Stimulated activated CD4-positive, alpha-beta T cell treated with anti-CD3 and anti-CD28 coated beads, TNF-alpha, amount 100 ng/mL, for 48 hours (primary cell): Measurements from ENCODE around the gene MKLN1.

Source experiments
- DNase-seq, 3 donors: peaks; one replicate each; pipeline ENCODE4 v3.0.0-alpha.2; 2020; ENCODE audit warnings: low read depth in 3 of 3

MKLN1 gene

DNA sequence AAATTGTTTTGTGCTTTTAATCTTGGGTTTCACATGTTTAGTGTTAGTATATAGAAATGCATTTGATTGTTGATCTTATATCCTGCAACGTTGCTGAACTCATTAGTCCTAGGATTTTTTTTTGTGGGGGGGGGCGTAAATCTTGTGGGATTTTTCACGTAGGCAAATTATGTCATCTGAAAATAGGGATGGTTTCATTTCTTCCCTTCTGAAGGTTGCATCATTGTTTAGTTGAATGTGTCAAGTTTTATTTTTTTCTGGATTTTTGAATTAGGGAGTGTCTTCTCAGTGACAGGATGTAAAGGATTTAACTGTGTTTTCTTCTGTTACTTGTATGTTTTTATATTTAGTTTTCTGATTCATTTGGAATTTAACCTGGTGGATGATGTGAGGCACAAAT is 26.7 kb downstream of the MKLN1 start:
- DNase-seq: no peak

DNA sequence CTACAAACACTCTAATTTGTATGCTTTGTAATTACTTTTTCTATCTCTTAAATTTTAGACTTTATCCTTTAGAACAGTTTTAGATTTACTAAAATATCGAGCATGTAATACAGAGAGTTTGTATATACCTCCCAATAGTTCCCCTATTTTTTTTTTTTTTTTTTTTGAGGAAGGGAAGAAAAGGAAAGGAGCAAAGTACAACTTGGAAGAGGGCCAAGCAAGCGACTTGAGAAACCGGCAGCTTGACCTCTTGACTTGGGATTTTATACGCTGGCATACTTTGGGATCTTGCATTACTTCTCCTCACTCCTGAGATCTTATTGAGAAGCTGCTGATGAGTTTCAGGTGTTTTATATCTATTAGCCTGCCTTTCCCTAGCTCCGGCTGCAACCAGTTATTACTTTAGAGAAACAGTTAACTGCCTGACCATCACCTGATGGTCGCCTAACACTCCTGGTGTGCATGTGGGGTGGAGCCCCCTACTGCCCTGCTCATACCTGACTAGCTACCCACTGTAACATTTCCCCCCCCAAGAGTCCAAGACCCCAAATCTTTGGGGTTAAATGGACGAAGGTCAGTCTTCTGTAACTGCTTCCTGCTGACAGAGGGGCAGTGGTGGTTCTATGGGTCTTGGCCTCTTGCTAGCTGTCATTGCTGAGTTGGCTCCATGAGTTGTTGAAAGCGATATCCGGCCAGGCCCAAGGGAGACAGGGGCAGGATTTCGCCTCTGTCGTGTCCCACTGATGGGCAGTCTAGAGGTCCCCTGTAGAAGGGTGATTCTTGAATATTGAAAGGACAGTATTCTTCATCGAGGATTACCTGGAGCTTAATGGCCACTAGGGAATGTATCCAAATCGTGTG is 28.5 kb downstream of the MKLN1 start:
- DNase-seq: no peak

DNA sequence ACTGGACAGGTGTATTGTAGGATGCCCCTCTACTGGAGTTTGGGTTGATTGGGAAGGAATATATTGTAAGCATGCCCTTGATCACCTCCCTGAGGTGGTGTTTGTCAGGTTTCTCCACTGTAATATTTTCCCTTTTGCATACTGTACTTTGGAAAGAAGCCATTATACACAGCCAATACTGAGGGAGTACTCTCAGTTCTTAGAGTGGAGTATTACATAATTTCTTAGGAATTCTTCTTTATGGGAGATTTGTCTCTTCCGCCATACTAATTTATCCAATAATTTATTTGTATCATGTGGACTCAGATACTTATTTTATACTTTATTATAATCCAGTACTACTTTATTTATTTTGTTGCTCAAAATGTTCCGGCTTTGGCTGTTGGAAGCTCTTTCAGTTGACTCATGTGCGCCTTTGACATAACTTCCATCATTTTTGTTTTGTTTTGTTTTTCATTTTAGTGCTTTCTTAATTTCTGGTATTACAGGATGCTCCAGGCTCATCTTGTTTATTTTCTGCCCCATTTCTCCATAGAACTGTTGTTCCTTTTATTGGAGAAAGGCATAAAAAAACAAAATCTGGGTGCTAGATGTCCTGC is 29.7 kb downstream of the MKLN1 start:
- no peak for DNase-seq

DNA sequence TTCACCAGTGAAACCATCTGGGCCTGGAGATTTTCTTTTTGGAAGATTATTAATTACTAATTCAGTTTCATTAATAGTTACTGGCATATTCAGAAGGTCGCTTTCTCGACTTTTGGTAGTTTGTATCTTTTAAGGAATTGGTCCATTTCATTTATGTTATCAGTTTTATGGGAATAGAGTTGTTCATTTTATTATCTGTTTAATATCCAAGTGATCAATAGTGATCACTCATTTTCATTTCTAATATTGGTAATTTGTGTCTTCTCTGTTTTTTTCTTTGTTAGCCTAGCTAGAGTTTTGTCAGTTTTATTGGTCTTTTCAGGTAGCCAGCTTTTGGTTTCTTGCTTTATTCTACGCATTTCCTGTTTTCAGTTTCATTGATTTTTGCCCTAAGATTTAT is 31.0 kb downstream of the MKLN1 start:
- no peak for DNase-seq

DNA sequence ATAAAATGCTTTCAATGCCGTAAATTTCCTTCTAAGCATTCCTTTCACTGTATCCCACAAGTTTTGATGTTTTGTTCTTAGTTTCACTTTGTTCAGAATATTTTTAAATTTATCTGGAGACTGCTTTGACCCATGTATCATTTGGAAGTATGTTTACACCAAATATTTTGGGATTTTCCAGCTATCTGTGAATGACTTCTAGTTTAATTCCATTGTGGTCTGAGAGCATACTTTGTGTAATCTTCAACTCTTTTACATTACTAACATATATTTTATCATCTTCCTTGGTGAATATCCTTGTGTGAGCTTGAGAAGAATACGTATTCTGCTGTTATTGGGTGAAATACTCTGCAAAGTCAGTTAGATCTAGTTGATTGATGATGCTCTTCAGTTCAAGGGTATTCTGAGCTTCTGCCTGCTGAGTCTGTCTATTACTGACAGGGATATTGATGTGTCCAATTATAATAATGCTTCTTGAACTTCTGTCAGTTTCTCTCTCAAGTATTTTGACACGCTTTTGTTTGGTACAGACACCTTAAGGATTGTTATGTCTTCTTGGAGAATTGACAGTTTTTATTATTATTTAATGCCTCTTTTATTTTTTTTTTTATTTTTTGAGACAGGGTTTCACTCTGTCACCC is 31.6 kb downstream of the MKLN1 start:
- DNase-seq: no peak

DNA sequence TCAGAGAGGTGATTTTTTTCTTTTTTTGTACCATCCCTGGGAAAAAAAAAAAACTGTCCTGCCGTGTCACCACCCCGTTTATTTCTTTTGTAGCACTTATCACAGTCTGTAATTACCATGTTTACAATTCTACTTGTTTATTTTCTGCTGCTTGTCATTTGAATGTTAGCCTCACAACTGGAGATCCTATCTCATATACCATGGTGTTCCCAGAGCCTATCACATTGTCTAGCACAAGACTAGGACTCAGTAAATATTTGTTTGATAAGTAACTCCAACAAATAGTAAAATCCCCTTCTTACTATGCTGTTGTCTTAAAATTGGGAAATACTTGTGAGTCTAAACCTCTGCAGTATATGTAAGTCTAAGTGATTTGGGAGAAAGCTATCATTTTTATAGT is 36.0 kb downstream of the MKLN1 start:
- DNase-seq: no peak

DNA sequence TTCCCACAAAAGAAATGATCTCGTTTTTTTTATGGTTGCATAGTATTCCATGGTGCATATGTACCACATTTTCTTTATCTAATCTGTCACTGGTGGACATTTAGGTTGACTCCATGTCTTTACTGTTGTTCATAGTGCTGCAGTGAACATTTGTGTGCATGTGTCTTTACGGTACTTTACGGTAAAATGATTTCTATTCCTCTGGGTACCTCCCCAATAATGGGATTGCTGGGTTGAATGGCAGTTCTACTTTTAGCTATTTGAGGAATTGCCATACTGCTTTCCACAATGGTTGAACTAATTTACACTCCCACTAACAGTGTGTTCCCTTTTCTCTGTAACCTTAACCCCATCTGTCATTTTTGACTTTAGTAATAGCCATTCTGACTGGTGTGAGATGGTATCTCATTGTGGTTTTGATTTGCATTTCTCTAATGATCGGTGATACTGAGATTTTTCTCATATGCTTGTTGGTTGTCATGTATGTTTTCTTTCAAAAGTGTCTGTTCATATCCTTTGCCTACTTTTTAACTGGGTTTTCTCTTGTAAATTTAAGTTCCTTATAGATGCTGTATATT is 37.2 kb downstream of the MKLN1 start:
- no peak for DNase-seq

DNA sequence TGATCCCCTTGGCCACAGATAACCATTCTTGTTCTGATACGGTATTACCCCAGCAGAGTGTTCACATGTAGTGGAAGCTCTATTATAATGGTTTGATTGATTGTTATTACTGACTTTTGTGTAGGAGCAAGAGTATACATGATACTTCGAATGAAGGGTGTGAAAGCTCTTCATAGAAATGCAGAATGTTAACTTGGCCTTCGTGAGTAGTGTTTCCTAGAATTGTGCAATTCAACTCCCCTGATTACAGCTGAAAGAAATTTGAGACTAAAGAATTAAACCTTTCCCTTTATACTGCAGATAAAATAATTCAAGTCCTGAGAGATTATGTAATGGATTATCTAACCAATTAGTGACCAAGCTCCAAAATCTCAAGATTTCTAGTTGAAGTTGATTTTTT is 38.2 kb downstream of the MKLN1 start:
- no peak for DNase-seq

DNA sequence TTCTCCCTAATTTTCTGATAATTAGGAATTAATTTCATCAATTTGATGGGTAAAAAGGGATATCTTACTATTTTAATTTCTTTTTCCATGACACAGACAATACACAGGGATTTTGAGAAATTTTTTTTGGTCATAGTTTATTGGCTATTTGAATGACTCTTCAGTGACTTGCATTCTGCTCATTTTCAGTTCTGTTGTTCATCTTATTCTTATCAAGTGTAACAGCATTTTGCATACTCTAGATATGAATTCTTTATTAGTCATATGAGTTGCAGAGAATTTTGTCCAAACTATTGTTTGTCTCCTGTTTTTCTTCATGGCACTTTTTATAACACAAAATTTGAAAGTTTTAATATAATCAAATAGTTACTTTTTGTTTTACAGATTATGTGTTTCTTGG is 41.7 kb downstream of the MKLN1 start:
- DNase-seq: no peak

DNA sequence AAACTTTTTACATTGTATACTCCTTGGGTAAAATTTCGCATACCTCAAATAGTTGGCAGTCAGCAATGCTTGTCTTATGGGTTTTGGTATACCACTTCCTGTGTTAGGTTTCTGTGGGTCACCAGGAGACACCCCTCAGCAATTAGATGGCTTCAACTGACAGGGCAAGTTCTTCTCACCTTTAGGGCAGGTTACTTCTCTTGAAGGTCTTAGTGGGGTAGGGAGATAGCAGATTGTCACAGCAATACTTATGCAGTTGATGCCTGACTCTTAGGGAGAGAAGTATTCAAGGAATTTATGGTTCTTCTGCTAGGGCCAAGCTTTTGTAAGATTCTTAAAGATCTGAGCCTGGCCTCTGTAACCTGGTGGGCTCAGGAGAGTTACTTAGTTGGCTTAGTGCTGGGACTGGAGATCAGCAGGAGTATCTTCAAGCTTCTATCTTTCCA is 42.9 kb downstream of the MKLN1 start:
- no peak for DNase-seq

DNA sequence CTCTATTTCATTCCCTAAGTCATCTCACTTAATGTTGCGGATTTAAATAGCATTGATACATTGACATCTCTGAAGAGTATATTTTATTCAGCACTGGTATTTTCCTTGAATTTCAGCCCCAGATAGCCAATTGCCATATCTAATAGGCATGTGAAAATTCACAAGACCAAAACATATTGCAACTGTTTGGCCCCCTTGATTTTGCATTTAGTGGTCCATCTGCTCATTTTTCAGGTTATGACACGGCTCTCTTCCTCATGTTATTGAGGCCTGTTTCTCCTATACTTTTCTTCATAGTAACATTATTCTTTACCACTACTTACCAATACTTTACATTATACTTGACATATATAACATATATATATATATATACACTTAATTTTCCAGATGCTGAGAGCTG is 43.7 kb downstream of the MKLN1 start:
- no peak for DNase-seq

DNA sequence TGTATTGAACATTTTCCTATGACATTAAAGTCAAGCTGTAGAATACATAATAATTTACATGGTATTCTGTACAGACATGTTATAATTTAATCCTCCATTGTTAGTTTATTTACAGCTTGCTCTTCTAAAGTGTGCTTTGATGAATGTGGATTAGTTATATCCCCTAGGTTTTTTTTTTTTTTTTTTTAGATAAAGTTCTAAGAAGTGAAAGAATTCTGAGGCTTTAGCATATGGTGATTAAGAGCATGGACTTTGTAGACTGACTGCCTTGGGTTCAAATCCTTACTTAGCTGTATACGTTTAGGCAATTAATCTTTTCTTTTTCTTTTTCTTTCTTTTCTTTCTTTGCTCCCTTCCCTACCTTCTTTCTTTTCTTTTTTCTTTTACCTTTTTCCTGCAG is 44.9 kb downstream of the MKLN1 start:
- no peak for DNase-seq

DNA sequence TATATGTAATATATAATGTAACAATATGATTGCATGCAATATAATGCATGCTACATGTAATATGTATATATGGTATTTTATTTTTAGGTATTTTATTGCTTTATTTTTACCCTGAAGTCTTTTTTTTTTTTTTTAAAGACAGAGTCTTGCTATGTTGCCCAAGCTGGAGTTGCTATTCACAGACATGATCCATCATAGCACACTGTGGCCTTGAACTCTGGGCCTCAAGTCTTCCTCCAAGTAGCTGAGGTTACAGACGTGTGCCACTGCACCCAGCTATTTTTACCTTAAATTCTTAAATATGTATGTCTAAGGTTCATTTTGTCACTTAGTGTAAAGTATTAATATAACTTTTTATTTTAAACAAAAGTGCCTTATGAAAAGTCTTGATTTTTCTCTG is 47.1 kb downstream of the MKLN1 start:
- no peak for DNase-seq

DNA sequence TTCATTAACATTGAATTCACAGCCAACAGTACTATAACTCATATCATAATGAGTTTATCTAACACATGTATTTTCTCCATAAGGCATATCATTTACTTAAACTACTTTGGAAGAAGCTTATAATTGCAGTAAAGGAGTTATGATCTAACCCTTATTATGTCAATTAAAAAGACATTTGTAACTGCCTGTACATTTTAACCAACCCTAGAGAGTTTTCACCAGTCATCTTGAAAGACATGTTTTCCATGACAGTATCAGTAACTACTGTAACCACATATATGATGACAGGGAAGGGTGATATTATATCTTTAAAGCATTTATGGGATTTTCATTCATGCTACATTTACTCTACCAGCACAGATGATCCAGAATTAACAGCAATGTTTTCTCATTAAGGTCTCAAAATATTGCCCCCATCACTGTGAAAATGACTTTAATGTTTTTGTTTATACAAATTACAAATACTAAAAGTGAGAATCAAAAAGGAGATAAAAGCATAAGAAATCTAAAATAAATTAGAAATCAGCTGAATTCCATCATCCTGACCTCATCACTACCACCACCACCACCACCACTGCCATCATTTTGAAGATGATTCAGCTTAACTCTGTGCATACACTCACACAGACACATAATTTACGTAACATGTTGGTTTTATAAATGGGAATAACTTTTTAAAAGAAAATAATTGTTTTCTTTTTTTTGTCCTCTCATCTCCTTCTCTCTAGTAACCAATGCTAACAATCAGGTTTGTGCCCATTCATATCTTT is 53.6 kb downstream of the MKLN1 start:
- DNase-seq: no peak

DNA sequence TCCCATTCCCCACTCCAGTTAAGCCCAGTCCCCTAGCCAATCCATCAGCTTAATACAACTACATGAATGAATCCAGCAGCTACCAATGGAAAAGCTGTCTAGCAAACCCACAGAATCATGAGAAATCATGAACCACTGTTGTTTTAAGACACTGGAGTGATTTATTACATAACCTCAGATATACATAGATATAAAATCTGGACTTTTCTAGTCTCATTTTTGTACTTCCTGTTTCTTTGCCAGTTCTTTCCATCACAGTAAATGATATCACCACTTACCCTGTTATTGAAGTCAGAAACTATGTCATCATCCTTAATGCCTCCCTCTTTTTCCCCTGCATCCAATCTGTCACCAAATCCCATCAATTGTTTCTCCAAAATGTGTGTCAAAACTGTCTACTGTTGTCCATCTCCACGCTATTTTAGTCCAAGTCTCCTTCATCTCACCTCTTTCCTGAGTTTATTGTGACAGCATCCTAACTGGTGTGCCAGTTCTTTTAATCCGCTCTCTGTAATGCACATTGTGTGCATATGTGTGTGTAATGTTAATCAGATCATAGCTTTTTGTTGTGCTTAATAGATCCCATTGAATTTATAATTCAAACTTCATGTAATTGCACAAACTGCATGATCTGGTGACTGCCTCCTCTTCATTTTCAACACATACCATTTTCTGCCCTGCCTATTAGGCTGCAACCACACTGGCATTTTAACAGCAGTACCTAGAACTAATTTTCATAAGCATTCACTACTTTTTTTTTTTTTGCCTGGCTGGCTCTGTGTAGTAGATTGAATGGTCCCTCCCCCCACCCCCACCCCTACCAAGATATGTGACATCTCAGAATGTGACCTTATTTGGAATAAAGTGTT is 56.0 kb downstream of the MKLN1 start:
- DNase-seq: no peak

DNA sequence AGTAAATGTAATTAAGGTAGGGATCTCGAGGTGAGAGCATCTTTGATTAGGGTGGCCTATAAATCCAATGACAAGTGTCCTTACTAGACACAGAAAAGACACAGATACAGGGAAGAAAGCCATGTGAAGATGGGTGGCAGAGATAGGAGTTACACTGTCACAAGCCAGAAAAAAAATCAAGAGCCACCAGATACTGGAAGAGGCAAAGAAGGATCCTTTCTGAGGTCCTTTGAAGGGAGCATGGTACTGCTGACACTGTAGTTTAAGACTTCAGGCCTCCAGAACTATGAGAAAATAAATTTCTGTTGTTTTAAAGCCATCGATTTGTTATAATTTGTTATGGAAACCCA is 56.6 kb downstream of the MKLN1 start:
- DNase-seq: no peak

DNA sequence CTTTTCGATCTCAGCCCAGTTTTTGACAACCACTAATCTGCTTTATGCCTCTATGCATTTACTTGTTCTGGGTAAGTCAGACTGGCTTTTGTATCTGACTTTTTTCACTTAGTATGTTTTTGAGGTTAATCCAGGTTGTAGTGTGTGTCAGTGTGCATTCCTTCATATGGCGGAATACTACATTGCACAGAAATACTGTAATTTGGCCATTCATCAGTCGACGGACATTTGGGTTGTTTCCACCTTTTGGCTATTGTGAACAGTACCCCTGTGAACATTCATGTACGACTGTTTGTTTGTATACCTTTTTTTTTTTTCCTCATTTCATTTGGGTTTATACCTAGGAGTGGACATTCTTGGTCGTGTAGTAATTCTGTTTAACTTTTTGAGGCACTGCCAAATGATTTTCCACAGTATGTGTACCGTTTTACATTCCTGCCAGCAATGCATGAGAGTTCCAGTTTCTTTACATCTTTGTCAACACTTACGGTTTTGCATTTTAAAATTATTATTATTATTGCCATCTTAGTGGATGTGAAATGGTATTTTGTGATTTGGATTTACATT is 57.4 kb downstream of the MKLN1 start:
- DNase-seq: no peak

DNA sequence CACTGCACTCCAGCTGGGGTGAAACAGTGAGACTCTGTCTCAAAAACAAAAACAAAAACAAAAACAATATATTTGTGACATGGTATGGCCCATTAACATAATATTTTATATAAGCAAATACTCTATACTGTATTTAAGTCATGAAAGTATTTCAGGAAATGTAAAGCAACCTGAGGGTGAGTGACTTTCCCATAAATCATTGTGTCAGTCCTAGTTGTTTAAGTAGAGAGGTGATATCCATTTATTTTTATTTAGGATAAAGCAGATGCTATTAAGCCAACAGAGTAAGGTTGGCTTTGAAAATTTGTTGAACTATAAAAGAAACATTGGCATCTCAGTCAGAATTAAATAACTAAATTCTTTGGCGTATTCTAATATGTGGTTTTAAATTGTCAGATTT is 60.5 kb downstream of the MKLN1 start:
- DNase-seq: no peak

DNA sequence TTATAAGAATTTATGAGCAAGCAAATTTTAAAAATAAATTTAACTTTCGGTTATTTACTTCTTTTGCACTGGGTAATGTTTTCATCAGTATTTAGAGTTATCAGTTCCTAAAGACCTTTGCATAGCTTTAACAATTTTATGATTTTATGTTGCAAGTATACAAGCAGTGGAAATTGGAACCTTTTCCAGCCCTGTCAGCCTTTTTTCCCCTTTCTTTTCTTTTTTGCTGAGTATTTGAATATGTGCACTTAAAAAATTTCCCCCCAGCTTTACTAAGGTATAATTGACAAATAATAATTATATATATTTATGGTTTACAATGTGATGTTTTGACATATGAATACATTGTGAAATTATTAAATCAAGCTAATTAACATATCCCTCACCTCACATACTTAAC is 62.6 kb downstream of the MKLN1 start:
- no peak for DNase-seq

DNA sequence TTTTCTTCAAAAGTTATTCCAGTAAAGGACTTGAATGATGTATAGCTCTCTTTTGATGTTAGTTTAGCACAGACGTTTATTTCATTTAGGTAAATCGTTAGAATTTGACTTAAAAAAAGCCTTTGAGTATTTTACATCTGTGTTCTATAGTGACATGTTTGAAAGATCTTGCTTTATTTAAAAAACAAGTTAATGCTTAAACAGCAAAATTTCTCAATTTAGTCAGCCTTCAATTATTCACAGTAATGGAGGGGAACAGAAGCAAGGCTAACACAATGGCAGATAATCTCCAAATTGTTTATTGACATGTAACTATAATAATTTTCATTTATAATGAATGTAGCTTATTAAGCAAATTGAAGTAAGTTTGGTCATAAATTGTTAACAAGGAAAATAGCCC is 63.5 kb downstream of the MKLN1 start:
- DNase-seq: no peak

DNA sequence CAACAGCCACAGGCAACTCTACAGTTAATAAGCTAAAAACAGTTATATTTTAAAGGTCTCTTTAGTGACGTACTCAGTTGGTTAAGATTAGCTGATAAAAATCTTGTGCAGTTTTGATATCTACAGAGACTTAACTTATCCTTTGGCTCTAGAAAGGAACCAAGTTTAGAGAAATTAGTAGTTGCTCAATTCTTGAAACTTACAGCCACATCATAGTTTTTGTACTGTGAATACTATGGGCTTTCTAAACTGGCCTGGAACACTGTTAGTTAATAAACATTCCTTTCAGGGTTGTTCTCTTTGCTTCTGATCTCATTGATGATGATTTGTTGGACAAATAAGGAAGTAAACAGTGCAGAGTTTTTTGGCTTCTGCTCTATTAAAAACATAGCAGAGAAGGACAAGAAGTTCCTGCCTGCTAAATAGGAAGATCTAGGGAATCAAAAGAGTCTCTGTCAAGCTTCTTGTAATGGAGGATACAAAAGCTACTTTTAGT is 73.1 kb downstream of the MKLN1 start:
- no peak for DNase-seq
